Esophagus squamous epithelium (tissue), 5 donors: ENCODE measurements around the gene GALNT13. TPM values are rescaled to one million over a fixed set of nuclear protein-coding genes. Genes with fewer than 3 reads are reported as not detected.

ENCODE experiments used
- DNase-seq: peaks from one replicate; lab custom pipeline; 2025; lab: John Stamatoyannopoulos, UW
- H3K27ac ChIP-seq, 4 donors: fragments of 200-600 bp; sonication (generic); one replicate each; pipeline ENCODE4 v1.5.1; 2016 to 2019; ENCODE audit warnings: mild to moderate bottlenecking in 1 of 4
- H3K27me3 ChIP-seq, 4 donors: fragments of 200-600 bp; sonication (generic); 1 replicate in 3 of 4; 2 replicates in 1 of 4; pipeline versions ENCODE4 v1.5.1 to v1.6.0; 2017 to 2021; ENCODE audit warnings: antibody characterized with exemption in 1 of 4
- H3K36me3 ChIP-seq, 3 donors: fragments of 200-600 bp; sonication (generic); one replicate each; pipeline ENCODE4 v1.5.1; 2016 to 2019
- H3K4me1 ChIP-seq, 3 donors: fragments of 200-600 bp; sonication (generic); one replicate each; pipeline ENCODE4 v1.5.1; 2017 to 2019
- H3K4me3 ChIP-seq, 4 donors: fragments of 200-600 bp; sonication (generic); 1 replicate in 3 of 4; 2 replicates in 1 of 4; pipeline ENCODE4 v1.5.1; 2016 to 2019; ENCODE audit warnings: mild to moderate bottlenecking in 2 of 4, moderate library complexity in 1 of 4
- H3K9me3 ChIP-seq, 3 donors: fragments of 200-600 bp; sonication (generic); one replicate each; pipeline ENCODE4 v1.5.1; 2016 to 2019
- CTCF ChIP-seq, 6 experiments: fragments of 450-650 bp in 4 of 6; fragments of 200-600 bp in 2 of 6; sonication (generic) in 2 of 6; IDR thresholded peaks; one replicate each; pipeline ENCODE4 v1.5.1; 2016 to 2019; ENCODE audit warnings: antibody characterized with exemption in 6 of 6, mild to moderate bottlenecking in 4 of 6, moderate library complexity in 4 of 6
- POLR2A ChIP-seq, 4 donors: fragments of 450-650 bp; IDR thresholded peaks; one replicate each; pipeline ENCODE4 v1.6.1; 2017; ENCODE audit warnings: antibody characterized with exemption in 4 of 4, mild to moderate bottlenecking in 4 of 4, moderate library complexity in 3 of 4
- WGBS, 2 donors: methylation state at CpG; one replicate each; pipeline ENCODE4 v1.1.5; 2018; 5-methylcytosine and 5-hydroxymethylcytosine counted together
- intact Hi-C: fragments of 100-400 bp; cut with DNase I; formaldehyde crosslinking; loops from one replicate; pipeline ENCODE4 v1.15.0; 2022
- total RNA-seq, 4 donors: library from RNA; depleted of rRNA; stranded (reverse); fragments of >200 nt; gene quantifications; one replicate each; pipeline ENCODE4 v1.1.0, GENCODE V29; 2016
- donor health status: DM: yes; HTN: yes; CAD: no.

The GALNT13 gene
- total RNA-seq, 4 donors from 2014 or later: 0.04 to 0.38 (median 0.17) TPM

DNA sequence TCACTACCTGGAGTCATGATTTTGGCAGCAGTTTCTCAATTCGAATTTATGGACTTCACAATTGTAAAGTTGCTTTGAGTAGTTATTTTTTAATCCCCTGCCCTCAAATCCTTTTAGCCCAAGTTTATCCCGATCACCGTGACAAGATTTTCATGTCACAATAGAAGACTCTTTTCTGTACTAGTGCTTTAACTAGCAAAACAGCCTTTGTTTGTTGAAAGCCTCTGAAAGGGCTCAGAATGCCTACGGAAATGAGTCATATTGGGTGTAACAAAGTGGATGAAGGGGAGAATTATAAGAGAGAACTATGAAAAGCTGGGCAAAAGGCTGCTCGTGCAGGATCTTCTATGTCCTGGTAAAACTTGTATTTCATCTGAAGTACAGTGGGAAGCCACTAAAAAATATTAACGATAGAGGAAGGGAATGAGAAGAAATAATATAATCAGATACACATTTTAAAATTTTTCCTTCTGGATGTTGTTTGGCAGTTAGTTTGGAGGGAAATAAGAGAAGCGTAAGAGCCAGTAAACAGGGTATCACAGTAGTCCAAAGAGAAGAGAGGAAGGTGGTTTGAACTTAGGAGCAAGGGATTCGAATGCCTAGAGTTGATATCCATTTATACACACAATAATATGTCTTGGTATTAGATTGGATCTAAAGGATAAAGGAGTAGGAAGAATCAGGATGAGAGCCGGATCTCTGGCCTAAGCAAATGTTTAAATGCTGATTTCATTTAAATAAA is 114.9 kb downstream of the GALNT13 start:
- TF ChIP-seq POLR2A (IDR thresholded peaks at IDR 0.05): no peak
- H3K36me3 ChIP-seq: no peaks in the 10 kb centered on the region
- no peaks in the 10 kb centered on the region for H3K27me3 ChIP-seq
- 41 to 49% methylated on average over 9 of the region's 9 CpGs for WGBS, 2 donors
- no peaks in the 10 kb centered on the region for H3K9me3 ChIP-seq
- no peak overlapping the region for H3K27ac ChIP-seq
- no peak for DNase-seq
- H3K4me1 ChIP-seq: no peaks in the 10 kb centered on the region
- intact Hi-C loops: no loop called here
- no peak overlapping the region for H3K4me3 ChIP-seq

DNA sequence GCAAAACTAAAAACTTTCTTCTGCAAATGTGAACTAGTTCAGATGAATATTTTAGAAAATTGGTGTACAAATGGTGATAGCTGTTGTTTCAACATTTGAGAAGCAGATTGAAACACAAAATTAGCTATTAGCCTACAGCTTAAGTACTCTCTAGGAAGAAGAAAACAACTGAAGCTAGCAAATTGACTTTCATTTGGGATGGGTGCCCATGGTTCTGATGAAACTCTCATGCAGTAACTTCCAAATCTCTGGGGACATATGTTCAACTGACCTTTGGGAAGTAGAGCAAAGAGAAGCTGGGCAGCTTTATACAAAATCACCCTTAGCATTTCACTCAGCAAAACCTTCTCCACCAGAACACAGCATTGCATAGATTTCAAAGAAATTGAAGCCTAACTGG is 119.0 kb downstream of the GALNT13 start:
- Histone ChIP-seq H3K27me3 (no peaks in the 10 kb centered on the region), H3K4me3 (no peak overlapping the region), H3K4me1 (no peaks in the 10 kb centered on the region), H3K27ac (no peak overlapping the region), H3K9me3 (peaks cover 0 to 4% (median 0%) of the 10 kb centered on the region in 3 donors), H3K36me3 (no peaks in the 10 kb centered on the region)
- intact Hi-C loops: no loop called here
- TF ChIP-seq CTCF (IDR thresholded peaks at IDR 0.05) (no peak), POLR2A (IDR thresholded peaks at IDR 0.05) (no peak)
- no peak for DNase-seq

DNA sequence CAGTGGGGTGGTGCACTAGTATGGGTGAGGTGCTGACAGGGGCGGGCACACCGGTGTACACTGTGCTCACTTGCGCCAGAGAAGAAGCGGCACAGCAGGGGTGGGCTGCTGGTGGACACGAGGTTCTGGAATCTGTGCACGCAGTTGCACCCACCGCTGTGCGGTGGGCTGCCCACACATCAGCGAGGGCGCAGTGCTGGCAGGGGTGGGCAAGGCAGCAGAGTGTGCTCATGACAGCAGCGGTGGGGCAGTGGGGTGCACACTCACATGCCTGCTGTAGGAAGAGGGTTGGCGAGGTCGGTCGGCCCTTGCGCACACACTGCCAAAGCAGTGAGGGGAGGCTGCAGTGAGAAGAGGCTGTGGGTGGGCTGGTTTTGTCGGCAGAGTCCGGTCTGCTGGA is 141.8 kb downstream of the GALNT13 start:
- no peaks in the 10 kb centered on the region for H3K4me1 ChIP-seq
- intact Hi-C loops: no loop called here
- H3K27me3 ChIP-seq: no peaks in the 10 kb centered on the region
- no peak for DNase-seq
- H3K27ac ChIP-seq: no peak overlapping the region
- H3K9me3 ChIP-seq: peaks cover 0 to 27% (median 13%) of the 10 kb centered on the region in 3 donors
- no peak overlapping the region for H3K4me3 ChIP-seq
- no peak for TF ChIP-seq POLR2A (IDR thresholded peaks at IDR 0.05)
- no peak for TF ChIP-seq CTCF (IDR thresholded peaks at IDR 0.05)
- 85 to 93% methylated on average over 3 to 8 of the region's 17 CpGs for WGBS, 2 donors
- no peaks in the 10 kb centered on the region for H3K36me3 ChIP-seq

DNA sequence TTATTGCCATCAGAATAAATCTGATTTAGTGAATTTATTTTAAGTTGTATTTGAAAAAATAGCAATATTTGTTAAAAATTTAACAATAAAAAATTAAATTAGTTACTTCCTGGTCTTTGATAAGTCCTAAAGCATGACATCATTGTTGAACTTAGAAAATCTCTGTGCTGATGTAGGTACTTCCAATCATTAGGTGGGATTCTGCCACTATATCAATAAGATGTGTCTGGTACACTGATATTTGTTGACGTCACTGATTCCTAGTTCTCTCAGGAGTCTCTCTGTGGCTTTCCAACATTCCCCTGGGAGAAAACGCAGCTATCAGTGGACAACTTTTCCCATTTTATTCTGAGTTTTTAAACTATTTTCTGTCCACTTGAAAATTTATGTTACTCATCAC is 143.5 kb downstream of the GALNT13 start:
- H3K4me1 ChIP-seq: no peaks in the 10 kb centered on the region
- WGBS, 2 donors: 77 to 87% methylated on average over 2 of the region's 2 CpGs
- no peak overlapping the region for H3K4me3 ChIP-seq
- TF ChIP-seq CTCF (IDR thresholded peaks at IDR 0.05) (no peak), POLR2A (IDR thresholded peaks at IDR 0.05) (no peak)
- no peaks in the 10 kb centered on the region for H3K36me3 ChIP-seq
- H3K27me3 ChIP-seq: no peaks in the 10 kb centered on the region
- intact Hi-C loops: no loop called here
- no peak for DNase-seq
- H3K9me3 ChIP-seq: peaks cover 0 to 15% (median 0%) of the 10 kb centered on the region in 3 donors
- no peak overlapping the region for H3K27ac ChIP-seq

DNA sequence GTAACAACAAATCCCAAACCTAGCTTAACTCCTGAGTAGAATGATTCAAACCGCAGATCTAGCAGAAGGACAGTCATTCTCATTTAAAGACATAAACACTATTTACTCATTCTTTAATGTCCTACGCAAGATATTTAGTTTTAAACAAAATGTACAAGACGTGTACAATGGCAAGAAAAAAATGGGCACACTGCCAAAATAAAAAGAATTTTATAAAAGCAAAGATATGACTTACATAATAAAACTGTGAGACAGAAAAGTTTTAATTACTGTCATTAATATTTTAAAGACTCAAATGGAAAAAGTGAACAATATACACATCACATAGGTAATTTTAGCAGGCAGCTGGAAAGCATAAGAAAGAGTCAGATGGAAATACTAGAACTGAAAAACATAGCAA is 157.8 kb downstream of the GALNT13 start:
- no peaks in the 10 kb centered on the region for H3K36me3 ChIP-seq
- H3K4me3 ChIP-seq: no peak overlapping the region
- no peaks in the 10 kb centered on the region for H3K4me1 ChIP-seq
- no peaks in the 10 kb centered on the region for H3K27me3 ChIP-seq
- H3K9me3 ChIP-seq: no peaks in the 10 kb centered on the region
- no peak for TF ChIP-seq POLR2A (IDR thresholded peaks at IDR 0.05)
- TF ChIP-seq CTCF (IDR thresholded peaks at IDR 0.05): no peak
- no peak for DNase-seq
- intact Hi-C loops: no loop called here
- 43 to 50% methylated on average over 3 of the region's 3 CpGs for WGBS, 2 donors
- H3K27ac ChIP-seq: no peak overlapping the region
